ENCODE measurements around the gene PCDHB6.
"Not testable (repeated sequence)": the region's sequence is repeated elsewhere in the genome, so short reads cannot be mapped to it uniquely, and the experiment has no call there.

Gene PCDHB6

DNA sequence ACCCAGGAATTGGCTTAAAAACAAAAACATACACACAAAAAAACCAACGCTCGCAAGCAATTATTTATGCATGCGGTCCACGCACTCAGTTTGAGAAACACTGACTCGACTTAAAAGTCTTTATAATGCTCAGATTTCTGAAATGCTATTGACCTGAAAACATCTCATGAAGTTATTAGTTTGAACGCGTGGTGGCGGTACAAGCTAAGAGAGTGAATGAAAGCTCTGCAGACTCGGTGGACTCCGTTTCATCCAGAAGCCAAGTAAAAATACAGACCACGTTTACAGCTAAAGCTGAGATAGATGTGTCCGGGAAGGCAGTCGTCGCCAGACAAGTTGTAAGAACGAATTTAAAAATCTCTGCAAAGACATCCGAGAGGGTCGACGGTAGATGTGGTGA is at the start of gene PCDHB6:
Gene PCDHB6, plus strand, starts transcription at position 246 of the 400 bp plus-strand sequence. CDS start 201 bp downstream, outside the sequence.
- no peak for DNase-seq

DNA sequence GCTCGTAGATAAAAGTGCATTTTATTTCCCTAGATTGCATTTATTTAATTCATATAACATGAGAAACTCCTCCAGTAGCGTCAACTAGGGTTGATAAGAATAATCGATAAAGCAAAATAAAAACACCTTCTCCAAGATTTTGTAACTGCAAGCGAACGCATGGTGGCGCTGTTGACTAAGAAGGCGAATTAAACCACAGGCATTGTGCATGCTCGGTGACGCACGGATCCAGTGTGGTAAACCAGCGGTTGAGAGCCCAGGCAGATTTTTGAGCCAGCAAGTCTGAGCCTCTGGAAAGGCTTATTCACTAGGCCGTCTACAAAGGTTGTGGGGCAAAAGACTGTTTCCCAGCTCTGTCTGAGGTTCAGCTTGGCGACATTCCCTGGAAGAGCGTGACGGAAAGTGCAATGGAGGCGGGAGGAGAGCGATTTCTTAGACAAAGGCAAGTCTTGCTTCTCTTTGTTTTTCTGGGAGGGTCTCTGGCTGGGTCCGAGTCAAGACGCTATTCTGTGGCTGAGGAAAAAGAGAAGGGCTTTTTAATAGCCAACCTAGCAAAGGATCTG is 49.5 kb upstream of the PCDHB6 start, which contains the start of gene PCDHB3:
Gene PCDHB3, plus strand, starts transcription at position 231 of the 563 bp plus-strand sequence. Its CDS starts 177 bp downstream, at position 408.
- DNase-seq, result no peak

DNA sequence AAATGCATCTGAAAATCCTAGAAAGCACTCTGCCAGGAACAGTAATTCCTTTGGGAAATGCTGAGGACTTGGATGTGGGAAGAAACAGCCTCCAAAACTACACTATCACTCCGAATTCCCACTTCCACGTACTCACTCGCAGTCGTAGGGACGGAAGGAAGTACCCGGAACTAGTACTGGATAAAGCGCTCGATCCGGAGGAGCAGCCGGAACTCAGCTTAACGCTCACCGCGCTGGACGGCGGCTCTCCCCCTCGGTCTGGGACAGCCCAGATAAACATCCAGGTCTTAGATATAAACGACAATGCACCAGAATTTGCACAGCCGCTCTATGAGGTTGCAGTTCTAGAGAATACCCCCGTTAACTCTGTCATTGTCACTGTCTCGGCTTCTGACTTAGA is 48.8 kb upstream of the PCDHB6 start:
- DNase-seq, result no peak

DNA sequence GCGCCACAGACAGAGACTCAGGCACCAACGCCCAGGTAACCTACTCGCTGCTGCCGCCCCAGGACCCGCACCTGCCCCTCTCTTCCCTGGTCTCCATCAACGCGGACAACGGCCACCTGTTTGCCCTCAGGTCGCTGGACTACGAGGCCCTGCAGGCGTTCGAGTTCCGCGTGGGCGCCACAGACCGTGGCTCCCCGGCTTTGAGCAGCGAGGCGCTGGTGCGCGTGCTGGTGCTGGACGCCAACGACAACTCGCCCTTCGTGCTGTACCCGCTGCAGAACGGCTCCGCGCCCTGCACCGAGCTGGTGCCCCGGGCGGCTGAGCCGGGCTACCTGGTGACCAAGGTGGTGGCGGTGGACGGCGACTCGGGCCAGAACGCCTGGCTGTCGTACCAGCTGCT is 47.8 kb upstream of the PCDHB6 start:
- not testable (repeated sequence) for DNase-seq

DNA sequence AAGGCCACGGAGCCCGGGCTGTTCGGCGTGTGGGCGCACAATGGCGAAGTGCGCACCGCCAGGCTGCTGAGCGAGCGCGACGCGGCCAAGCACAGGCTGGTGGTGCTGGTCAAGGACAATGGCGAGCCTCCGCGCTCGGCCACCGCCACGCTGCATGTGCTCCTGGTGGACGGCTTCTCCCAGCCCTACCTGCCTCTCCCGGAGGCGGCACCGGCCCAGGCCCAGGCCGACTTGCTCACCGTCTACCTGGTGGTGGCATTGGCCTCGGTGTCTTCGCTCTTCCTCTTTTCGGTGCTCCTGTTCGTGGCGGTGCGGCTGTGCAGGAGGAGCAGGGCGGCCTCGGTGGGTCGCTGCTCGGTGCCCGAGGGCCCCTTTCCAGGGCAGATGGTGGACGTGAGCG is 47.4 kb upstream of the PCDHB6 start:
- not testable (repeated sequence) for DNase-seq

DNA sequence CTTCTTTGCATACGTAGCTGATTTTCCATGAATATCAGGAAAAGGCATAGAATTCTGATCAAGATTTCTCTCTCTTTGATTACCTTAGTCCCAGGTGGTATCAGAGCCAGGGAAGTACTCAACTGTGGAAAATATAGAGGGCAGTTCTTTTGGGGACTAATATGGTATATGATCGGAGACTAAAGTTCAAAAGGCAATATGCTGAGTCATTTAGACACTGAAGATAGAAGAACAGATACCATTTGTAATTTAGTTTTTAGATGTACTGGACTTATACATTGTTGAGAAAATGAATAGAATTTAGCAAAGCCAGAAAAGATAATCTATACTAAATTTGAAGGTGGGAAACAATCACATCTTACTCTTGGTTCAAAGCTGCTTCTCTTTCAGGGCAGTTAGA is 44.5 kb upstream of the PCDHB6 start:
- no peak for DNase-seq

DNA sequence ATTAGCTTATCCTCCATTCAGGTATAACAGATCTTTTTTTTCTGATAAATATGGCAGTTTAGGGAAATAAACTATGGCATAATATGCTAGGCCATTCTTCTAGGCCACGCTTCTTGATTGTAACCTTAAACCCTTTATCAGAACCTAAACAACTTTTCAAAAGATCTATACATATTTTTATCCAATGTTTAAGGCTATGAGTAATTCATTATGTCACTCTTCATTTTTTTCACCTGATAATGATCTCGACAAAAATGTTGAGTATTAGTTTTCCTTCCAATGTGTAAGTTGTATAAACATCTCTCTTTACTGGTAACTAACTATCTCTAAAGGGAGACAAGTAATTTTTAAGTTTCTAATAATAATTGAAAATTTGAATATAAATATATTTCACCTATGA is 30.6 kb upstream of the PCDHB6 start:
- no peak for DNase-seq

DNA sequence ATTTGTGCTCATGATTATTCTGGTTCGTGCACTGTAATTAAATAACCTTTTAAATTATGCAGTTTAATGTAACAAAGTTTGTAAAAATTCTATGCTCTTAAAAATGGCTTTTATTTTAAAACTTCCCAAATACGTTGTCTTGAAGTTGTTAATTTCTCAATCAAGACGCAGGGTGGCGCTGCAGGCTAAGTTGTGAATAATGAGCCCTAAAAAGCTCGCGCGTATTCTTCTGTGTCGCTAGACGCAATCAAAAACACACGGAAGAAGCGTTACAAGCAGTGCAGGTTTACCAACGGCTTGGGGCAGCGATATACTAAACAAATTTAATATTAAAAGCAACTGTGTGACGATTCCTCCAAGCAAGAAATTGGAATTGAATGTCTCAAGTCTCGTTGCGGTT is 28.3 kb upstream of the PCDHB6 start, which contains the start of gene PCDHB4:
Gene PCDHB4, plus strand, starts transcription at position 256 of the 400 bp plus-strand sequence. CDS start 181 bp downstream, outside the sequence.
- no peak for DNase-seq

DNA sequence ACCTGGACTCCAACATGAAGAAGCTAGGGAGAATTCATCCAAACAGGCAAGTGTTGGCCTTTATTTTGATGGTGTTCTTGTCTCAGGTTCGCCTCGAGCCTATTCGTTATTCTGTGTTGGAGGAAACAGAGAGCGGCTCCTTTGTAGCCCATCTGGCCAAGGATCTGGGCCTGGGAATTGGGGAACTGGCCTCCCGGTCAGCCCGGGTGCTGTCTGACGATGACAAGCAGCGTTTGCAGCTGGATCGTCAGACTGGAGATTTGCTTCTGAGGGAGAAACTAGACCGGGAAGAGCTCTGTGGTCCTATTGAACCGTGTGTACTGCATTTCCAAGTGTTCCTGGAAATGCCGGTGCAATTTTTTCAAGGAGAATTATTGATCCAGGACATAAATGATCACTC is 27.9 kb upstream of the PCDHB6 start:
- no peak for DNase-seq

DNA sequence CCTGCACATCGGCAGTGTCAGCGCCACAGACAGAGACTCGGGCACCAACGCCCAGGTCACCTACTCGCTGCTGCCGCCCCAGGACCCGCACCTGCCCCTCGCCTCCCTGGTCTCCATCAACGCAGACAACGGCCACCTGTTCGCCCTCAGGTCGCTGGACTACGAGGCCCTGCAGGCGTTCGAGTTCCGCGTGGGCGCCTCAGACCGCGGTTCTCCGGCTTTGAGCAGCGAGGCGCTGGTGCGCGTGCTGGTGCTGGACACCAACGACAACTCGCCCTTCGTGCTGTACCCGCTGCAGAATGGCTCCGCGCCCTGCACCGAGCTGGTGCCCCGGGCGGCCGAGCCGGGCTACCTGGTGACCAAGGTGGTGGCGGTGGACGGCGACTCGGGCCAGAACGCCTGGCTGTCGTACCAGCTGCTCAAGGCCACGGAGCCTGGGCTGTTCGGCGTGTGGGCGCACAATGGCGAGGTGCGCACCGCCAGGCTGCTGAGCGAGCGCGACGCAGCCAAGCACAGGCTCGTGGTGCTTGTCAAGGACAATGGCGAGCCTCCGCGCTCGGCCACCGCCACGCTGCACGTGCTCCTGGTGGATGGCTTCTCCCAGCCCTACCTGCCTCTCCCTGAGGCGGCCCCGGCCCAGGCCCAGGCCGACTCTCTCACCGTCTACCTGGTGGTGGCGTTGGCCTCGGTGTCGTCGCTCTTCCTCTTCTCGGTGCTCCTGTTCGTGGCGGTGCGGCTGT is 26.3 kb upstream of the PCDHB6 start:
- not testable (repeated sequence) for DNase-seq

DNA sequence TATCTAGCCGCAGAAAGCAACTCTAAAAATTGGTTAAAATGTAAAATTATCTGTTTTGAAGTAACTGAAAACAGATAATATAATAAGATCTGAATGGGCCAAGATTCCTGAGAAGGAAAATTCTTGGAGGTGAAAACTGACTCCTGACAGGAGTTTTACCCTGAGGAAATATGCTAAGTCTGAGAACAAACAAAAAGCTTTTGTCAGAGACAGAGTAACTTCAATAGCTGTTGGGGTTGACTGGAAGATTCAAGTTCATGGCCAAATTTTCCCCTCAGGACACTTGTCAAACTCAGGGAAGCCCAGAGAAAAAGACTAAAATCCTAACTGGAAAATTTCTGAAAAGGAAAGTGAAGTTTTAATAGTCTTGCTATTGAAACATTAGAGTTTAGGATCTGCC is 22.6 kb upstream of the PCDHB6 start:
- no peak for DNase-seq

DNA sequence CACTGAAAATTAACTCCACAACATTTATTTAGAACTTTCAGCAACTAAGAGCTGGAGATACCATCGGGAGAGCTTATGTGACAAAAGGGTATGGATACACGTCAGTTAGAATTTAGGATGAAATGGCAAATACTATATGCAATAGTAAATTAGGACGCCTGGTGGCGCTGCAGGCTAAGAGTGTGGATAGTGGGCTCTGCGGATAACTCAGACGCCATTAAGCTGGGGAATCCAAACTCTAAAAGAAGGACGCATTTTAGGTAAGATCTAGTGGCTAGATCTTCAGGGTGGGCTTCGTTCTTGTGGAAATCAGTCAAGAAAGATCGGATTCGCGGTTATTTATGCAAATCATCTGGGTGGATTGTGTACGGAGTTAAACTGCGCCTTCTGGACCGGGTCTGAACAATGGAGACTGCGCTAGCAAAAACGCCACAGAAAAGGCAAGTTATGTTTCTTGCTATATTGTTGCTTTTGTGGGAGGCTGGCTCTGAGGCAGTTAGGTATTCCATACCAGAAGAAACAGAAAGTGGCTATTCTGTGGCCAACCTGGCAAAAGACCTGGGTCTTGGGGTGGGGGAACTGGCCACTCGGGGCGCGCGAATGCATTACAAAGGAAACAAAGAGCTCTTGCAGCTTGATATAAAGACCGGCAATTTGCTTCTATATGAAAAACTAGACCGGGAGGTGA is 14.7 kb upstream of the PCDHB6 start, which contains the start of gene PCDHB5:
Gene PCDHB5, plus strand, starts transcription at position 177 of the 688 bp plus-strand sequence. Its CDS starts 229 bp downstream, at position 406.
- DNase-seq, result no peak

DNA sequence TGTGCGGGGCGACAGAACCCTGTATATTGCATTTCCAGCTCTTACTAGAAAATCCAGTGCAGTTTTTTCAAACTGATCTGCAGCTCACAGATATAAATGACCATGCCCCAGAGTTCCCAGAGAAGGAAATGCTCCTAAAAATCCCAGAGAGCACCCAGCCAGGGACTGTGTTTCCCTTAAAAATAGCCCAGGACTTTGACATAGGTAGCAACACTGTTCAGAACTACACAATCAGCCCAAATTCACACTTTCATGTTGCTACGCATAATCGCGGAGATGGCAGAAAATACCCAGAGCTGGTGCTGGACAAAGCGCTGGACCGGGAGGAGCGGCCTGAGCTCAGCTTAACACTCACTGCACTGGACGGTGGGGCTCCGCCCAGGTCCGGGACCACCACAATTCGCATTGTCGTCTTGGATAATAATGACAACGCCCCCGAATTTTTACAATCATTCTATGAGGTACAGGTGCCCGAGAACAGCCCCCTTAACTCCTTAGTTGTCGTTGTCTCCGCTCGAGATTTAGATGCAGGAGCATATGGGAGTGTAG is 14.1 kb upstream of the PCDHB6 start:
- no peak for DNase-seq

DNA sequence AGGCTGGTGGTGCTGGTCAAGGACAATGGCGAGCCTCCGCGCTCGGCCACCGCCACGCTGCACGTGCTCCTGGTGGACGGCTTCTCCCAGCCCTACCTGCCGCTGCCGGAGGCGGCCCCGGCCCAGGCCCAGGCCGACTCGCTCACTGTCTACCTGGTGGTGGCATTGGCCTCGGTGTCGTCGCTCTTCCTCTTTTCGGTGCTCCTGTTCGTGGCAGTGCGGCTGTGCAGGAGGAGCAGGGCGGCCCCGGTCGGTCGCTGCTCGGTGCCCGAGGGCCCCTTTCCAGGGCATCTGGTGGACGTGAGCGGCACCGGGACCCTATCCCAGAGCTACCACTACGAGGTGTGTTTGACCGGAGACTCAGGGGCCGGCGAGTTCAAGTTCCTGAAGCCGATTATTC is 12.5 kb upstream of the PCDHB6 start:
- DNase-seq, result not testable (repeated sequence)

DNA sequence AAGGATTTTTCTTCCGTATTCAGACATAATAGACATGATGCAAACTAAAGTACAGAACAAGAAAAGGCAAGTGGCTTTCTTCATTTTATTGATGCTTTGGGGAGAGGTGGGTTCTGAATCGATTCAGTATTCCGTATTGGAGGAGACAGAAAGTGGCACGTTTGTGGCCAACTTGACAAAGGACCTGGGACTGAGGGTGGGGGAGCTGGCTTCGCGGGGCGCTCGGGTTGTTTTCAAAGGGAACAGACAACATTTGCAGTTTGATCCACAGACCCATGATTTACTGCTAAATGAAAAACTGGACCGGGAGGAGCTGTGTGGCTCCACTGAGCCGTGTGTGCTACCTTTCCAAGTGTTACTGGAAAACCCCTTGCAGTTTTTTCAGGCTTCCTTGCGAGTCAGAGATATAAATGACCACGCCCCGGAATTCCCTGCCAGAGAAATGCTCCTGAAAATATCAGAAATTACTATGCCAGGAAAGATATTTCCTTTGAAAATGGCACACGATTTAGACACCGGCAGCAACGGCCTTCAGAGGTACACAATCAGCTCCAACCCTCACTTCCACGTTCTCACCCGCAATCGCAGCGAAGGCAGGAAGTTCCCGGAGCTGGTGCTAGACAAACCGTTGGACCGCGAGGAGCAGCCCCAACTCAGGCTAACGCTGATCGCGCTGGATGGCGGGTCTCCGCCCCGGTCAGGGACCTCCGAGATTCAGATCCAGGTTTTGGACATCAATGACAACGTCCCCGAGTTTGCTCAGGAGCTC is 551 bp downstream of the PCDHB6 start:
- DNase-seq, result no peak

DNA sequence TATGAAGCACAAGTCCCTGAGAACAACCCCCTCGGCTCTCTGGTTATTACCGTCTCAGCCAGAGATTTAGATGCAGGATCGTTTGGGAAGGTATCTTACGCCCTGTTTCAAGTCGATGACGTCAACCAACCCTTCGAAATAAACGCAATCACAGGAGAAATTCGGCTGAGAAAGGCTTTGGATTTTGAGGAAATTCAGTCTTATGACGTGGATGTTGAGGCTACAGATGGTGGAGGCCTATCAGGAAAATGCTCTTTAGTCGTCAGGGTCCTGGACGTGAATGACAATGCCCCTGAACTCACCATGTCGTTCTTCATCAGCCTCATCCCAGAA is 1.1 kb downstream of the PCDHB6 start:
- no peak for DNase-seq

DNA sequence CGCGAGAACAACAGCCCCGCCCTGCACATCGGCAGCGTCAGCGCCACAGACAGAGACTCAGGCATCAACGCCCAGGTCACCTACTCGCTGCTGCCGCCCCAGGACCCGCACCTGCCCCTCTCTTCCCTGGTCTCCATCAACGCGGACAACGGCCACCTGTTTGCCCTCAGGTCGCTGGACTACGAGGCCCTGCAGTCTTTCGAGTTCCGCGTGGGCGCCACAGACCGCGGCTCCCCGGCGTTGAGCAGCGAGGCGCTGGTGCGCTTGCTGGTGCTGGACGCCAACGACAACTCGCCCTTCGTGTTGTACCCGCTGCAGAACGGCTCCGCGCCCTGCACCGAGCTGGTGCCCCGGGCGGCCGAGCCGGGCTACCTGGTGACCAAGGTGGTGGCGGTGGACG is 1.8 kb downstream of the PCDHB6 start:
- DNase-seq, result not testable (repeated sequence)

DNA sequence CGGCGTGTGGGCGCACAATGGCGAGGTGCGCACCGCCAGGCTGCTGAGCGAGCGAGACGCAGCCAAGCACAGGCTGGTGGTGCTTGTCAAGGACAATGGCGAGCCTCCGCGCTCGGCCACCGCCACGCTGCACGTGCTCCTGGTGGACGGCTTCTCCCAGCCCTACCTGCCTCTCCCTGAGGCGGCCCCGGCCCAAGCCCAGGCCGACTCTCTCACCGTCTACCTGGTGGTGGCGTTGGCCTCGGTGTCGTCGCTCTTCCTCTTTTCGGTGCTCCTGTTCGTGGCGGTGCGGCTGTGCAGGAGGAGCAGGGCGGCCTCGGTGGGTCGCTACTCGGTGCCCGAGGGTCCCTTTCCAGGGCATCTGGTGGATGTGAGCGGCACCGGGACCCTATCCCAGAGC is 2.2 kb downstream of the PCDHB6 start:
- not testable (repeated sequence) for DNase-seq

DNA sequence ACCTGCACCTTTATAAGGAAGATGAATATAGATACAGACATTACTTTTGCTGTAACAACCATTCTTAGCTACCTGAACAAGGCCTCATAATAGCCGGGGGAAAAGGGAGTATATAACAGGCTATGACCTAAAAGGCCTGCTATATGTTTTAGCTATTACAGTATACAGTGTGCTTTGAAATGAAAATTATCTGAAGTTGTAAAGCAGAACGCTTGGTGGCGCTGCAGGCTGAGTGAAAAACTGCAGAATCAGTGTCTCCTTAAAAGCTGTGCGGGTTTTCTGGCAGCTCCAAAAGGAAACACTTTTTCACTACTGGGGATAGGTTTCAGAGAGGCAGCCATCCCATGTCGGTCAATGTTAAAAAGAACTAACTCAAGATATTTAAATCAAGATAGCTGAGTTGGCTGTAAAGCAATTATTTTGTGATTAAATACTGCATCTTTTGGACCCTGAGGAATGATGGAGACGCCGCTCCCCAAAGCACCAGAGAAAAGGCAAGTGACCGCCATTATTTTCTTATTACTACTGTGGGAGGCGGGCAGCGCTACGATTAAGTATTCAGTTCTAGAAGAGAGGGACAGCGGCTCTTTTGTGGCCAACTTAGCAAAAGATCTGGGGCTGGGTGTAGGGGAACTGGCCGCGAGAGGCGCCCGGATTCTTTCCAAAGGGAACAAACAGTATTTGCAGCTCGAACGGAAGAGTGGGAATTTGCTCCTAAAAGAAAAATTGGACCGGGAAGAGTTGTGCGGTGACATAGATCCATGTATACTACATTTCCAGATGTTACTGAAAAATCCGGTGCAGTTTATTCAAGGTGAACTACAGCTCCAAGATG is 5.9 kb downstream of the PCDHB6 start:
- no peak for DNase-seq

DNA sequence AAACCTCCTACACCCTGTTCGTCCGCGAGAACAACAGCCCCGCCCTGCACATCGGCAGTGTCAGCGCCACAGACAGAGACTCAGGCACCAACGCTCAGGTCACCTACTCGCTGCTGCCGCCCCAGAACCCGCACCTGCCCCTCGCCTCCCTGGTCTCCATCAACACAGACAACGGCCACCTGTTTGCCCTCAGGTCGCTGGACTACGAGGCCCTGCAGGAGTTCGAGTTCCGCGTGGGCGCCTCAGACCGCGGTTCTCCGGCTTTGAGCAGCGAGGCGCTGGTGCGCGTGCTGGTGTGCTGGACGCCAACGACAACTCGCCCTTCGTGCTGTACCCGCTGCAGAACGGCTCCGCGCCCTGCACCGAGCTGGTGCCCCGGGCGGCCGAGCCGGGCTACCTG is 7.5 kb downstream of the PCDHB6 start:
- DNase-seq, result not testable (repeated sequence)

DNA sequence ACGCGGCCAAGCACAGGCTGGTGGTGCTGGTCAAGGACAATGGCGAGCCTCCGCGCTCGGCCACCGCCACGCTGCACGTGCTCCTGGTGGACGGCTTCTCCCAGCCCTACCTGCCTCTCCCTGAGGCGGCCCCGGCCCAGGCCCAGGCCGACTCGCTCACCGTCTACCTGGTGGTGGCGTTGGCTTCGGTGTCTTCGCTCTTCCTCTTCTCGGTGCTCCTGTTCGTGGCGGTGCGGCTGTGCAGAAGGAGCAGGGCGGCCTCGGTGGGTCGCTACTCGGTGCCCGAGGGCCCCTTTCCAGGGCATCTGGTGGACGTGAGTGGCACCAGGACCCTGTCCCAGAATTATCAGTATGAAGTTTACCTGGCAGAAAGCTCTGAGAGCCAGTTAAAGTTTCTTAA is 8.0 kb downstream of the PCDHB6 start:
- not testable (repeated sequence) for DNase-seq
